ENCODE measurements around the gene CHRNB2. TPM values are rescaled to one million over a fixed set of nuclear protein-coding genes. Genes with fewer than 3 reads are reported as not detected.

CHRNB2 gene
- total RNA-seq, result under 0.01 and 0.05 TPM in 2 replicates

GRCh38 chr1:154567386-154568156 lies at the start of gene CHRNB2:
TSS of gene CHRNB2 (plus strand) at chr1:154567778. CDS start at chr1:154568045, 267 bp downstream.

GRCh38 chr1:154557939-154558719 lies 9.4 kb upstream of the CHRNB2 start, which contains the start of gene UBE2Q1:
TSS of gene UBE2Q1 (minus strand) at chr1:154558662. CDS start at chr1:154558553, 109 bp downstream.

GRCh38 chr1:154607609-154608396 lies 40.2 kb downstream of the CHRNB2 start, which contains the start of gene ADAR:
TSS of gene ADAR (minus strand) at chr1:154608186. CDS start at chr1:154608006, 180 bp downstream.

Other genes with a start within 250 kb of the CHRNB2 start
- 0.05 TPM in 1 of 2 replicates, not detected in the other for gene AQP10, start 246.7 kb upstream of the CHRNB2 start, total RNA-seq
- gene ATP8B2, start 242.3 kb upstream of the CHRNB2 start, total RNA-seq, result 144 and 176 TPM in 2 replicates
- gene IL6R, start 162.4 kb upstream of the CHRNB2 start, total RNA-seq, result 0.30 and 1.1 TPM in 2 replicates
- not detected in 2 replicates for gene TDRD10, start 65.6 kb upstream of the CHRNB2 start, total RNA-seq
- gene SHE, start 65.4 kb upstream of the CHRNB2 start, total RNA-seq, result under 0.01 and 0.05 TPM in 2 replicates
- gene UBE2Q1, start 9.1 kb upstream of the CHRNB2 start, total RNA-seq, result 27.6 and 36.1 TPM in 2 replicates
- 76.0 and 123 TPM in 2 replicates for gene ADAR, start 40.4 kb downstream of the CHRNB2 start, total RNA-seq

Data from smooth muscle cell of the umbilical artery (primary cell).